Hepatocyte (in vitro differentiated cells): ENCODE results near the gene SCML1.

ENCODE experiments used
- EZH2 ChIP-seq: fragments of 200-600 bp; sonication (generic); IDR thresholded peaks from 2 replicates; pipeline ENCODE4 v1.6.1; 2016; ENCODE audit warnings: antibody characterized with exemption, mild to moderate bottlenecking, borderline replicate concordance
- EZH2phosphoT487 ChIP-seq: fragments of 200-600 bp; sonication (generic); IDR thresholded peaks from one replicate; pipeline ENCODE4 v1.6.1; 2018; ENCODE audit warnings: antibody characterized with exemption, mild to moderate bottlenecking, low read depth, moderate library complexity; ENCODE audit not compliant: unreplicated experiment, severe bottlenecking
- TF ChIP-seq, protein P1 (sequence below): fragments of 200-600 bp; sonication (generic); IDR thresholded peaks from 2 replicates; pipeline ENCODE4 v1.5.1; 2016; ENCODE audit warnings: antibody characterized with exemption, mild to moderate bottlenecking; ENCODE audit not compliant: poor library complexity

DNA sequence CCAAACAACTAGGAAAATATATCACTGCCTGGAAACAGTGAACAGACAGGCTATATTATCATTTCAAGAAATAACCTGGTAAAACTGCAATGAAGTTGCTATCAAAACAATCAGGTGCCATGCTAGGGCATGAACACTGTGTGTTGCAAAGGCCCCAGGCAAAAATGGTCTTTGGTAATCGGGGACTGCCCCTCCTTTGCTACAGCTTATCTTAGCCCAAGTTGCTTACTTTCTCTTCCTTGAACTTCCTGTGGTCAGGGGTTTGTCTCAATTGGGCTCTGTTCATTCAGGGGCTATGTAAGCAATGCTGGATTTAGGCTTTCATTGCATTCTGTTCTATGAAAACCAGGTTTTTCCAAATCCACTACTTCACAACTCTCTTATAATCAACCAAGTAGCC lies 30.4 kb downstream of the SCML1 start:
- TF ChIP-seq, protein P1, sequence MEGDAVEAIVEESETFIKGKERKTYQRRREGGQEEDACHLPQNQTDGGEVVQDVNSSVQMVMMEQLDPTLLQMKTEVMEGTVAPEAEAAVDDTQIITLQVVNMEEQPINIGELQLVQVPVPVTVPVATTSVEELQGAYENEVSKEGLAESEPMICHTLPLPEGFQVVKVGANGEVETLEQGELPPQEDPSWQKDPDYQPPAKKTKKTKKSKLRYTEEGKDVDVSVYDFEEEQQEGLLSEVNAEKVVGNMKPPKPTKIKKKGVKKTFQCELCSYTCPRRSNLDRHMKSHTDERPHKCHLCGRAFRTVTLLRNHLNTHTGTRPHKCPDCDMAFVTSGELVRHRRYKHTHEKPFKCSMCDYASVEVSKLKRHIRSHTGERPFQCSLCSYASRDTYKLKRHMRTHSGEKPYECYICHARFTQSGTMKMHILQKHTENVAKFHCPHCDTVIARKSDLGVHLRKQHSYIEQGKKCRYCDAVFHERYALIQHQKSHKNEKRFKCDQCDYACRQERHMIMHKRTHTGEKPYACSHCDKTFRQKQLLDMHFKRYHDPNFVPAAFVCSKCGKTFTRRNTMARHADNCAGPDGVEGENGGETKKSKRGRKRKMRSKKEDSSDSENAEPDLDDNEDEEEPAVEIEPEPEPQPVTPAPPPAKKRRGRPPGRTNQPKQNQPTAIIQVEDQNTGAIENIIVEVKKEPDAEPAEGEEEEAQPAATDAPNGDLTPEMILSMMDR: no peak
- no peak for TF ChIP-seq EZH2phosphoT487
- no peak for TF ChIP-seq EZH2
